ENCODE measurements around the gene ARFGAP2. TPM values are rescaled to one million over a fixed set of nuclear protein-coding genes. Genes with fewer than 3 reads are reported as not detected.

The ARFGAP2 gene
- total RNA-seq, 4 donors from 2014 or later, result 92.5 to 141 (median 120) TPM

- intact Hi-C loops (cut with DNase I), result no loop called here
- peaks cover 61 to 83% (median 76%) of the 10 kb centered on the region in 4 donors for H3K36me3 ChIP-seq
Measured at GRCh38 chr11:47165253-47165840, 11.3 kb downstream of the ARFGAP2 start.

GRCh38 chr11:47164321-47164720, 12.4 kb downstream of the ARFGAP2 start:
- H3K27ac ChIP-seq (replicated peaks in 1 of 4), result no peak overlapping the region
- H3K36me3 ChIP-seq, result peaks cover 53 to 77% (median 67%) of the 10 kb centered on the region in 4 donors
- H3K9me3 ChIP-seq, result no peaks in the 10 kb centered on the region
- intact Hi-C loops (cut with DNase I), result no loop called here
- DNase-seq (ENCODE audit: extremely low spot score), result no peak
- no peak overlapping the region for H3K4me3 ChIP-seq
- no peaks in the 10 kb centered on the region for H3K27me3 ChIP-seq
- no peak for TF ChIP-seq POLR2AphosphoS5 (IDR thresholded peaks at IDR 0.05)
- no peak for TF ChIP-seq POLR2A (IDR thresholded peaks at IDR 0.05; ENCODE audit: low read depth)
- TF ChIP-seq CTCF (IDR thresholded peaks at IDR 0.05), result no peak
- TF ChIP-seq EP300 (IDR thresholded peaks at IDR 0.05), result no peak
- 66% methylated on average over 4 of the region's 4 CpGs for WGBS
- H3K4me1 ChIP-seq, result peaks cover 12 to 26% (median 23%) of the 10 kb centered on the region in 4 donors

More at GRCh38 chr11:47165253-47165840, 11.3 kb downstream of the ARFGAP2 start:
- whole genome bisulfite sequencing, result 87% methylated on average over 16 of the region's 16 CpGs
- H3K27ac ChIP-seq (replicated peaks in 1 of 4), result no peak overlapping the region
- no peak overlapping the region for H3K4me3 ChIP-seq
- DNase-seq (ENCODE audit: extremely low spot score), result no peak
- H3K27me3 ChIP-seq, result no peaks in the 10 kb centered on the region
- no peaks in the 10 kb centered on the region for H3K9me3 ChIP-seq
- no peak for TF ChIP-seq POLR2AphosphoS5 (IDR thresholded peaks at IDR 0.05)
- TF ChIP-seq POLR2A (IDR thresholded peaks at IDR 0.05; ENCODE audit: low read depth), result no peak
- no peak for TF ChIP-seq EP300 (IDR thresholded peaks at IDR 0.05)
- TF ChIP-seq CTCF (IDR thresholded peaks at IDR 0.05), result no peak
- H3K4me1 ChIP-seq, result peaks cover 12 to 26% (median 23%) of the 10 kb centered on the region in 4 donors

GRCh38 chr11:47163898-47164297, 12.8 kb downstream of the ARFGAP2 start:
- 82% methylated on average over 15 of the region's 15 CpGs for WGBS
- Histone ChIP-seq H3K9me3 (no peaks in the 10 kb centered on the region), H3K4me3 (no peak overlapping the region), H3K4me1 (peaks cover 12 to 26% (median 23%) of the 10 kb centered on the region in 4 donors), H3K27ac (replicated peaks in 1 of 4) (no peak overlapping the region), H3K36me3 (peaks cover 53 to 75% (median 64%) of the 10 kb centered on the region in 4 donors), H3K27me3 (no peaks in the 10 kb centered on the region)
- intact Hi-C loops (cut with DNase I), result no loop called here
- TF ChIP-seq CTCF (IDR thresholded peaks at IDR 0.05) (no peak), POLR2AphosphoS5 (IDR thresholded peaks at IDR 0.05) (no peak), POLR2A (IDR thresholded peaks at IDR 0.05; ENCODE audit: low read depth) (no peak), EP300 (IDR thresholded peaks at IDR 0.05) (no peak)
- no peak for DNase-seq (ENCODE audit: extremely low spot score)

GRCh38 chr11:47163193-47163592, 13.5 kb downstream of the ARFGAP2 start:
- H3K4me3 ChIP-seq, result no peak overlapping the region
- H3K27ac ChIP-seq (replicated peaks in 1 of 4), result no peak overlapping the region
- no peak for DNase-seq (ENCODE audit: extremely low spot score)
- peaks cover 12 to 26% (median 23%) of the 10 kb centered on the region in 4 donors for H3K4me1 ChIP-seq
- H3K36me3 ChIP-seq, result peaks cover 48 to 75% (median 57%) of the 10 kb centered on the region in 4 donors
- intact Hi-C loops (cut with DNase I), result no loop called here
- WGBS, result 34% methylated on average over 3 of the region's 3 CpGs
- H3K9me3 ChIP-seq, result no peaks in the 10 kb centered on the region
- no peaks in the 10 kb centered on the region for H3K27me3 ChIP-seq
- TF ChIP-seq CTCF (IDR thresholded peaks at IDR 0.05) (no peak), POLR2A (IDR thresholded peaks at IDR 0.05; ENCODE audit: low read depth) (no peak), EP300 (IDR thresholded peaks at IDR 0.05) (no peak), POLR2AphosphoS5 (IDR thresholded peaks at IDR 0.05) (no peak)
